Cardiac fibroblast (primary cell): ENCODE results near the gene APOL4.
A peak's percentile ranks its signal among the peaks of the same experiment; 100 is the strongest.

Source experiments
- DNase-seq, 2 donors: peaks; one replicate each; pipeline versions ENCODE4 v3.0.0 to v3.0.0-alpha.2; 2010; ENCODE audit warnings: low read depth in 2 of 2
- H3K4me3 ChIP-seq, 2 donors: replicated peaks in 1 of 2; 1 replicate in 1 of 2; 2 replicates in 1 of 2; pipeline ENCODE4 v1.5.1; 2011; ENCODE audit warnings: low read depth in 2 of 2, low read length in 2 of 2, mild to moderate bottlenecking in 2 of 2, moderate library complexity in 1 of 2
- TF ChIP-seq, protein P1 (sequence below): IDR thresholded peaks from one replicate; pipeline ENCODE4 v1.5.1; 2011; ENCODE audit warnings: low read depth, mild to moderate bottlenecking, low read length, inconsistent platforms

The APOL4 gene

DNA sequence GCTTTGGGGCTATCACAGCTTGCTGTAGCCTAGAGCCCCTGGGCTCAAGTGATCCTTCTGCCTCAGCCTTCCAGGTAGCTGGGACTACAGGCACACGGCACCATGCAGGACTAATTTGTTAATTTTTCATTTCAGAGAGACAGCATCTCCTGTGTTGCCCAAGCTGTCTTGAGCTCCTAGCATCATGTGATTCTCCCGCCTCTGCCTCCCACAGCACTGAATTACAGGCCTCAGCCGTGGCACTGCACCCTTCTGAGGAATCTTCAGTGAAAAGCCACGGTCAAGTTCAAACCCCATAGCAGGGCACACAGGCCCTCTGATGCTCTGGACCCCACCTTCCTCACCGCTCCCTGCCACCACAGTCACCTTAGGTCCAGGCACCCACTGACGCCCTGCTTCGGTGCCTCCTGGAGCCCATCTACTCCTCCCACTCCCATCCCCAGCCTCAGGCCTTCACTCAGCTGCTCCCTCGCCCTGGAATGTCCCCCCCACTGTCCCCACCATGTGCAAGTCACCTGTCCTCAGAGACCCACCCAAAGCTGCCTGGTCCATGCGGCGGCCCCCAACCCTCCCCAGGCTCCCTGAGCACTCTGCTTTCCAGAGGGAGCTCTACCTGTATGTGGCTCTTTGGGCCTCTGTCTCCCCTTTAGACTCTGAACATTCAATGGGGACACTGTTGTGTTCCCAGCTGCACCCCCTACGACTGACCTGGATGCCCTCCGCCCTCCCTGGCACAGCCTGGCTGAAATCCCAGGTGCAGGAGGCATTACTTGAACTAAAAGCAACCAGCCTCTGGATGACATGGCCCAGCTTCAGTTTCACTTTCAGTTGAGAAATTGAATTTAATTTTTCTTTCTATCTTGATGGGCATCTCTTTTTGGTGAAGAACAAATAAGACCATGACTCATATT is 36.1 kb upstream of the APOL4 start:
- DNase-seq: peak; percentile 22 to 23
- TF ChIP-seq, protein P1, sequence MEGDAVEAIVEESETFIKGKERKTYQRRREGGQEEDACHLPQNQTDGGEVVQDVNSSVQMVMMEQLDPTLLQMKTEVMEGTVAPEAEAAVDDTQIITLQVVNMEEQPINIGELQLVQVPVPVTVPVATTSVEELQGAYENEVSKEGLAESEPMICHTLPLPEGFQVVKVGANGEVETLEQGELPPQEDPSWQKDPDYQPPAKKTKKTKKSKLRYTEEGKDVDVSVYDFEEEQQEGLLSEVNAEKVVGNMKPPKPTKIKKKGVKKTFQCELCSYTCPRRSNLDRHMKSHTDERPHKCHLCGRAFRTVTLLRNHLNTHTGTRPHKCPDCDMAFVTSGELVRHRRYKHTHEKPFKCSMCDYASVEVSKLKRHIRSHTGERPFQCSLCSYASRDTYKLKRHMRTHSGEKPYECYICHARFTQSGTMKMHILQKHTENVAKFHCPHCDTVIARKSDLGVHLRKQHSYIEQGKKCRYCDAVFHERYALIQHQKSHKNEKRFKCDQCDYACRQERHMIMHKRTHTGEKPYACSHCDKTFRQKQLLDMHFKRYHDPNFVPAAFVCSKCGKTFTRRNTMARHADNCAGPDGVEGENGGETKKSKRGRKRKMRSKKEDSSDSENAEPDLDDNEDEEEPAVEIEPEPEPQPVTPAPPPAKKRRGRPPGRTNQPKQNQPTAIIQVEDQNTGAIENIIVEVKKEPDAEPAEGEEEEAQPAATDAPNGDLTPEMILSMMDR: no peak
- peak overlapping the region; percentile 72 to 82 for H3K4me3 ChIP-seq

DNA sequence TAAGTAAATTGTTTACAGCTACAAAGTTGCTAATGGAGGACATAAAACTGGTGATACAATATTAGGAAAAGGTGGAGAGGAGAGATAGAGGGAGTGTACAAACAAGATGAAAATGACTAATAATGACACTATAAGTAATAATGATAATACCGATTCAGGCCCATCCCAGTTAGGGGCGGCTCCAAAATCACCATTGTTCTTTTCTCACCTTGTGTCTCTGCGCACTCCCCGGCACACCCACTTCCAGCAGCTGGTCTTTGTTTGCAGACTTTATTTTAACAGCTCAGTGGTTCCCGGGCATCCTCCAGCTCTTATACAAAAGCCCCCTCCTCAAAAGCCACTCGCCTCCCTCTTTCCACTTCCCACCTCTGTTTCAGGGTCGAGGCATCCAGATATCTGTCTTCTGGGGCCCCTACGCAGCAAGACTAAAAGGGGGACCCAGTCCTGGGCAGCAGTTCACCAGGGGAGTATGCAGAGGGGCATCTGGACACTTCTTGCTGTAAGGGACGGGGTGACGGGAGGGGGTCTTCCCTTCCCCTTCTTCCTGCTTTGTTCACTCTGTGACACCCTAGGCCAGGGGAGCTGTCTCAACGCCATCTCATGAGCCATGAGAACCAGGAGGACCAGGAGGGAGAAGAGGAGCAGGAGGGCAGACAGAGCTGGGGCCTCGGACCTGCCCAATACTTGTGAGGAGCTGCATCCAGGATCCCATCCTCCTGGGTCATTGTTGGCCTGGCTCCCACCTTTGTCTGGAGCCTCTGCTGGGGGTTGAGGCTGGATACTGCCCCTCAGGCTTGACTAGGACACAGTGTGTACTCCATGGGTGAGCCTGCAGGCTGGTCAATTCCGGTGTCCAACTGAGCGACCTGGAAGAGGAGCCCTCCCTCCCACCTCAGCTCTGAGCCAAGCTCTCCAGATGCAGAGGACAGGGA is 35.0 kb upstream of the APOL4 start:
- H3K4me3 ChIP-seq: peak overlapping the region in 1 of 2 donors; percentile 82
- TF ChIP-seq, protein P1: no peak
- DNase-seq: no peak

DNA sequence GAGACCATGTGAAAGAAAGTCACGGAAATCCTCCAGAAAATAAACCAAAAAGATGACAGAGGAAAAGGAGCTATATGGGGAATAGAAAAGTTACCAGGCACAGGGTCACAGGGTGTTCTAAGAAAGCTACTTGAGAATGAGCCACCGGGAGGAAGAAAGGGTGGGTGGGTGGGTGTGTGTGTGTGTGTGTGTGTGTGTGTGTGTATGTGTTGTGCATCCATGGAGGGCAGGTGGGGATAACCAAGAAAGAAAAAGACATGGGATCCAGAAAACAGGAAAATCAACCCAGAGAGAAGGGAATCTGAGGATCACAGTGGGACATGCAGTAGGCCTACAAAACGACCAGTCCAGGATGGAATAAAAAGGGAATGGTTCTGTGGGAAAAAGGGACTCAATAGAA is 34.0 kb upstream of the APOL4 start:
- TF ChIP-seq, protein P1: no peak
- no peak overlapping the region for H3K4me3 ChIP-seq
- no peak for DNase-seq

DNA sequence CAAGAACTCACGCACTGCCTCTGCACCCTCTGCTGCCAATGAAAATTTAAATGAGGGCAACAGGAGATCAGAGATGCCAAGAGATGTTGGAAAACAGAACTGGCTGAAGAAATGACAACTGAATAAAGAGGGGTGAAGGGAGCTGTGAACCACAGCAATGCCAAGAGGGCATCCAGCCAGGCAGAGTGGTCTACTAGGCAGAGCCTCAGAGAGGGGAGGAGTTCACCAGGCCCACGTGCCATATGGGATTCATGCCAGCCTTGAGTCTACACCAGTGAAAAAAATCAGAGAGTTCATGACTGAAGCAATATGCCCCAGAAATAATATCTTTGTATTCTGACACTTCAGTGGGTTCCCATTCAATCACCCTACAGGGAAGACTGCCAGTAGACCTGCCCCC is 33.3 kb upstream of the APOL4 start:
- DNase-seq: peak in 1 of 2 donors; percentile 26
- TF ChIP-seq, protein P1: no peak
- H3K4me3 ChIP-seq: no peak overlapping the region

- TF ChIP-seq, protein P1: no peak
- H3K4me3 ChIP-seq: no peak overlapping the region
- DNase-seq: no peak
These were observed 32.6 kb upstream of the APOL4 start for GRCh38 chr22:36234213-36234612.

- TF ChIP-seq, protein P1: no peak
- DNase-seq: no peak
These were observed 32.2 kb upstream of the APOL4 start for GRCh38 chr22:36233796-36234195.

More at GRCh38 chr22:36233796-36234195, 32.2 kb upstream of the APOL4 start:
- no peak overlapping the region for H3K4me3 ChIP-seq
